ENCODE measurements around the gene ICE2.

DNA sequence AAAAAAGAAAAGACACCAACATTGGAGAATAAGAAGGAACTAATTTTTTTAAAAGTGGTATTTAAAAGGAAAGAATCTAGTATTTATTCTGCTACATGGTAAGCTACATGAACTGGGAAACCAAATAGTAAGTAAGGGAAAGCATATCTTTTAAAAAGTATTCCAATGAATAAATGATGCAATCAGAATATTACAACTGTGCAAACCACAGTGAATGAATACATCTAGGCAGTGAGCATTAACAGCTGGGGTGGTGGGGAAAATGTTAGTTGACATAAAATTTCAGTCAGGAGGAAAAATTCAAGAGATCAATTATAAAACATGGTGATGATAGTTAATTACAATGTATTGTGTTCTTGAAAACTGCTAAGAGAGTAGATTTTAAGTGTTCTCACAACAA is 16.9 kb downstream of the ICE2 start:
- no peak for TF ChIP-seq POLR2A (IDR thresholded peaks at IDR 0.05; ENCODE audit: low read depth, low read length)
- TF ChIP-seq SMC3 (IDR thresholded peaks at IDR 0.05; ENCODE audit: low read depth, low read length): no peak
- TF ChIP-seq, protein P1, sequence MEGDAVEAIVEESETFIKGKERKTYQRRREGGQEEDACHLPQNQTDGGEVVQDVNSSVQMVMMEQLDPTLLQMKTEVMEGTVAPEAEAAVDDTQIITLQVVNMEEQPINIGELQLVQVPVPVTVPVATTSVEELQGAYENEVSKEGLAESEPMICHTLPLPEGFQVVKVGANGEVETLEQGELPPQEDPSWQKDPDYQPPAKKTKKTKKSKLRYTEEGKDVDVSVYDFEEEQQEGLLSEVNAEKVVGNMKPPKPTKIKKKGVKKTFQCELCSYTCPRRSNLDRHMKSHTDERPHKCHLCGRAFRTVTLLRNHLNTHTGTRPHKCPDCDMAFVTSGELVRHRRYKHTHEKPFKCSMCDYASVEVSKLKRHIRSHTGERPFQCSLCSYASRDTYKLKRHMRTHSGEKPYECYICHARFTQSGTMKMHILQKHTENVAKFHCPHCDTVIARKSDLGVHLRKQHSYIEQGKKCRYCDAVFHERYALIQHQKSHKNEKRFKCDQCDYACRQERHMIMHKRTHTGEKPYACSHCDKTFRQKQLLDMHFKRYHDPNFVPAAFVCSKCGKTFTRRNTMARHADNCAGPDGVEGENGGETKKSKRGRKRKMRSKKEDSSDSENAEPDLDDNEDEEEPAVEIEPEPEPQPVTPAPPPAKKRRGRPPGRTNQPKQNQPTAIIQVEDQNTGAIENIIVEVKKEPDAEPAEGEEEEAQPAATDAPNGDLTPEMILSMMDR (conservative IDR thresholded peaks at IDR 0.05; ENCODE audit: low read depth, low read length): no peak
- no peak for TF ChIP-seq BHLHE40 (IDR thresholded peaks at IDR 0.05; ENCODE audit: low read depth, low read length)
- TF ChIP-seq, protein P2, sequence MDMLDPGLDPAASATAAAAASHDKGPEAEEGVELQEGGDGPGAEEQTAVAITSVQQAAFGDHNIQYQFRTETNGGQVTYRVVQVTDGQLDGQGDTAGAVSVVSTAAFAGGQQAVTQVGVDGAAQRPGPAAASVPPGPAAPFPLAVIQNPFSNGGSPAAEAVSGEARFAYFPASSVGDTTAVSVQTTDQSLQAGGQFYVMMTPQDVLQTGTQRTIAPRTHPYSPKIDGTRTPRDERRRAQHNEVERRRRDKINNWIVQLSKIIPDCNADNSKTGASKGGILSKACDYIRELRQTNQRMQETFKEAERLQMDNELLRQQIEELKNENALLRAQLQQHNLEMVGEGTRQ (IDR thresholded peaks at IDR 0.05; ENCODE audit: low read depth, low read length): no peak
- TF ChIP-seq RCOR1 (IDR thresholded peaks at IDR 0.05; ENCODE audit: insufficient replicate concordance, low read length): no peak

Measured in IMR-90 (cell line).